ENCODE data around the gene SPRED1.

- no peak for TF ChIP-seq POLR2A (IDR thresholded peaks at IDR 0.05; ENCODE audit: low read length)
- no peak for TF ChIP-seq GATA1 (IDR thresholded peaks at IDR 0.05; ENCODE audit: low read depth, low read length)
These were observed 31.9 kb upstream of the SPRED1 start for GRCh38 chr15:38220606-38221273.

Measured in erythroblast (primary cell).